H54 (cell line): Measurements from ENCODE around the gene GPR35.

Experiments used
- DNase-seq: peaks from one replicate; pipeline ENCODE4 v3.0.0; 2011; ENCODE audit warnings: low spot score, mixed read lengths; ENCODE audit not compliant: insufficient read length
- FAIRE-seq: peaks from 3 replicates; lab custom pipeline; 2011; peaks lifted over from hg19 to GRCh38; lab: Jason Lieb, UNC
- POLR2A ChIP-seq: IDR thresholded peaks from 2 replicates; pipeline ENCODE4 v1.6.1; 2011; ENCODE audit warnings: low read depth, mild to moderate bottlenecking, low read length

Gene GPR35

DNA sequence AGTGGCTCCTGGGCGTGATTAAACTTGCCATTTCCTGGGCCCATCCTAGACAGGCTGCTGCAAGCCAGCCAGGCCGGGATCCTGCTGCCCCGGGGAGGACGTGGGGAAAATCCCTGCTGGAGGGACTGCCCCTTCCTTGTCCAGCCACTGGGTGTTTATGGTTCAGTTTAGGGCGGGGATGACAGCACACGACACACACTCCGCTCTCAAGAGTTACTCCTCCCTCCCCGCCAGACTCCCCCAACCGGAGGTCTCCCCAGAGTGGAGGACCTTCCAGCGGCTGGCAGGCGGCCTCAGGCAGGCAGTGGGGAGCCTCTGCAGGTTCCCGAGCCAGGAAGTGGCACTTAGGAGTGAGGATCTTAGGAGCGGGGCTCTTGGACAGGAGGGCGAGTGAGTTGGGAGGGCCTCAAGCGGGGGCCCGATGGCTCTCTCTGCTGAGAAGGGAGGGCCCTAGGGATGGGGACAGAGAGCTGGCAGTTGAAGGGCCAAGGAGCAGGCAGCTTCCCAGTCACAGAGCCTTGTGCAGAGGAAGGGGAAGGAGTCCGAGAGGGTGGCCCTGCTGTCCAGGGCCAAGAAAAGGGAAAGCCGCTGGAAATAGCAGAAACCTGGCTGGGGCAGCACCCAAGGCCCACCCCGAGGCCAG is 5.7 kb upstream of the GPR35 start:
- FAIRE-seq (no peak), DNase-seq (no peak)
- no peak for TF ChIP-seq POLR2A

DNA sequence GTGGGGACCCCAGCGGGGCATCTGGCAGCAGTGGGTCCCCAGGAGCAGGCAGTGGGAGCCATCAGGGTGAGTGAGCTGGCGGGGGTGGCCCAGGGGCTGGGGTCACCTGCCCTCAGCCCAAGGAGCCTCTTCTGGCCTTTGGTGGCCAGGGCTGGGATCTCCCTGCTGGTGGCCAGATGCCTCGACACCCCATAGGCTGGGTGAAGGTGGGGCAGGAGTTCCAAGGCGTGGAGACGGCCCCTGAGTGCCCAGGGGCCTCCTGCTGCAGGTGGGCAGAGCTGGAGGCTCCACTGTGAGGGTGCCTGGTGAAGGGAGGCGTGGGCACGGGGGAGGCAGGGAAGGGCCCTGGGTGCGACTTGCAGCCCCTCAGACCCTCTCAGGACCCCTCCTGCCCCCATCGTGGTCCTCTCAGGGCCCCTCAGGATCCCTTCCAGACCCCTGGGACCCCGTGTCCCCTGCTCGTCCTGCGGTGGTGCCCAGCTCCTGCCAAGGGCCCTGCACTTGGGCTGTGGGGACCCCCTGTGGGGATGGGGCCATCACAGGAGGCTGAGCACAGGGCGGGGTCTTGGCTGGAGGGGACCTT is 5.0 kb upstream of the GPR35 start:
- DNase-seq (no peak), FAIRE-seq (no peak)
- TF ChIP-seq POLR2A = no peak

DNA sequence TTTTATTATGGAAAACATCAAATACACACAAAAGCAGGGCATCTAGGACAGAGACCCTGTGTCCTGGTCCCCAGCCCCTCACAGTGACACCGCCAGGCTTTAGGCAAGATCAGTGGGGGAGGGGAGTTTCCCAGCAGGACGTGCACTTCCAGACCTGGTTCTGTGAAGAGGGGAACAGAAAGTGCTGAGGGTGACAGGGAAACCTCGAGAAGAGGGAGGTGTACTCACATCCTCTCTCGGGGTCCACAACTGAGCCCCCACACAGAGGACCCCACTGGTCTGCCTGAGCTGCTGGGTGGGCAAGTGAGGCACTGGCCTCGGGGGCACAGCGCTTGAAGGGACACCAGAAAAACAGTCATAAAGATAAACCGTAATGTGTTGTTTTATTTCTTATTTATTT is 4.4 kb upstream of the GPR35 start:
- FAIRE-seq (no peak), DNase-seq (no peak)
- TF ChIP-seq POLR2A = no peak

DNA sequence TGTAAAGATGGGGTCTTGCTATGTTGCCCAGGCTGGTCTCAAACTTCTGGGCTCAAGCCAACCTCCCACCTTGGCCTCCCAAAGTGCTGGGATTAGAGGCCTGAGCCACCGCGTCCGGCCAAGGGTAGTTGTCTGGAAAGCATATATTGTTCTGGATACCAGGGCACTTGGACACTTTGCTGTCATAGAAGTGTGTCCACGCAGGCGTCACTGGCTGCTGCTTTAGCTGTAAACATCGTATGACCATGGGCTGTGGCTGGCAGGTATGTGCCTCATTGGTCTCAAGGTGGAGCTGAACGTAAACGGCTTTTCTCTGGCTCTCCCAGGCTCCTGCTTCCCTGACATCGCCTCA is 3.2 kb upstream of the GPR35 start:
- FAIRE-seq = no peak
- TF ChIP-seq POLR2A = no peak

DNA sequence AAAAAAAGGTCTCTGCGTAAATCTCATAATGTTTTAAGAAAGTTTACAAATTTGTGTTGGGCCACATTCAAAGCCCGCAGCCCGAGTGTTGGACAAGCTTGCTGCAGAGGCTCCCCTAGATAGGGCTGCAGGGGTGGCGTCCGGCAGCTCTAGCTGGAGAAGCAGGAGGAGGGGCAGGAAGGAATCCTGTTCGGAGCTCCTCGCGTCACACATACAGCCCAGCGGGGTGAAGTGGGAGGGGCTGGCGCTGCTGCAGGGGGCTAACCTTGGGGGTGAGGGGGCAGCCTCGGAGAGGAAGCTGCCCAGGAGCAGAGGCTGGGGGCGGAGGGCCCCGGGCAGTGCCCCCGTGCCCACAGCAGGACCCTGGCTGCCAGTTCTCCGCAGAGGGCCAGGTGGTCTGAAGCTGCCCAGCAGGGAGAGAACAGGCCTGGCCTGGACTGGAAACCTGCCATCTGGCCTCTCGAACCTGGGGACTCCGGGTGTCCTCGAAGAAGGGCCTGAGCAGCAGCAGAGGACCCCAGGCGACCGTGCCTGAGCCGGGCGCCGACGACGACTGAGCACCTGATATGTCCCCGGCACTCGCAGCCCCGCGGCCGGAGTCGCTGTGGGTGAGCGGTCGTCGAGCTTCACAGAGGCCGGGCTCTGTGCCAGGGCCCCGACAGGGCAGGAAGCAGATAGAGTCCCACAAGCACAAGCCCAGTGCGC is 2.6 kb upstream of the GPR35 start:
- DNase-seq = no peak
- no peak for TF ChIP-seq POLR2A
- FAIRE-seq = no peak

More for the DNA sequence above, 3.2 kb upstream of the GPR35 start:
- DNase-seq = no peak

DNA sequence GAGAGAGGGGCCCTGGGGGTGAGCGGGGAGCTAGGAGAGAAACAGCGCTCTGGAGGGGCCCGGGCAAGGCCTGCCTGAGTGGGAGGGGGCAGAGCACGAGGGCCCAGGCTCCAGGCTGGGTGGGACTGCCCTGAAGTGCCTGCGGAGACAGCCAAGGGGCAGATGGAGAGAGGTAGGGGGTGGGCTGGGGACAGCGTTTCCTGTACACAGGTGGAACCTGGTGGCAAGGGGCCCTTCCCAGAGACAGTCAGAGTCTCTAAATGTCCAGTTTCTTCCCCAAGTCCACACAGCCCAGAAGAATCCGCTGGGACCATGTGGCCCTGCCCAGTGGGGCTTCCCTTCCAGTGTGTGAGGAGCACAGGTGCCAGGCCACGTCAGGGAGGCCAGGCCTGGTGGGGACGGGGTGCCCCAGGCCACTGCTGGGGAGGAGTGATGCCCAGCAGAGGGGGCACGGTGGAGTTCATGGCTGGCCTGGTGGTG is 1.7 kb upstream of the GPR35 start:
- FAIRE-seq (no peak), DNase-seq (no peak)

DNA sequence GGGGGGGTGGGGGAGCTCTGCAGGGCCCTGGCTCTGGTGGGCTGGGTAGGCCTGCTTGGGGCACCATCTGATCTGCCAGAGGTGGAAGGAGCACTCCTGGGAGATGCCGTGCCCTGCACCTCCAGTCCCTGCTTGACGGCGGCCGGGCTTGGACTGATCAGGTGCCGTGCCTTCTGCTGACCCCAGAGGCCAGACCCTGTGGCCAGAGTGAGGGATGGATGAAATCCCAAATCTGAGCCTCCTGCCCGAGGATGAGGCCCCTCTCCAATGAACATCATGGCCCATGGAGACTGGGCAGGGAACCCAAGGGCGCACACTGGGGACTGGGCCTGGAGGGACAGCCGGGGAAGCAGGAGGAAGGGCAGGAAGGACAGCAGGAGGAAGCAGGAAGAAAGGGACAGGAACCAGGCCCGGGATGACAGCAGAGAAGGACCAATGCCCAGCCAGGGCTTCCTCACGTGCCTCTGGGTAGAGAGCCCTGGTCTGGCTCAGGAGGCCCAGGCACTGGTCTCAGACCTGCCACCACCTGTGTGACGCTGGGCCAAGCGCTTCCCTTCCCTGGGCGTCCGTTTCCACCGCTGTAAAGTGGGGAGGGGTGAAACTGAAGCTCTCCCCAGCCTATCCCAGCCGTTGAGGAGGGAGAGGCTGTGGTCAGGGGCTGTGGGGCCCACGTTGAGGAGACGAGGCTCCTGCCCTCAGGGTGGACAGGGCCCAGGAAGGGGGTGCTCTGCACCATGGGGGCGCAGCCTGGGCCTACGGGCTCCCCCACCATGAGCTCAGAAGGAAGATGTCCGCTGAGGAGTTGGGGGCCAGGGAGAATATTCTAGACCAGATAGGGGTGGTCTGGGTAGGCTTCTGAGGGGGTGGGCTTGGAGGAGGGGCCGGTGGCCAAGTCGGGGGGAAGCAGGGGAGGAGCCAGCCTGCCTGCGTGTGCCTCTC is 1.0 kb upstream of the GPR35 start:
- no peak for FAIRE-seq

More for the DNA sequence above, 1.7 kb upstream of the GPR35 start:
- no peak for TF ChIP-seq POLR2A

DNA sequence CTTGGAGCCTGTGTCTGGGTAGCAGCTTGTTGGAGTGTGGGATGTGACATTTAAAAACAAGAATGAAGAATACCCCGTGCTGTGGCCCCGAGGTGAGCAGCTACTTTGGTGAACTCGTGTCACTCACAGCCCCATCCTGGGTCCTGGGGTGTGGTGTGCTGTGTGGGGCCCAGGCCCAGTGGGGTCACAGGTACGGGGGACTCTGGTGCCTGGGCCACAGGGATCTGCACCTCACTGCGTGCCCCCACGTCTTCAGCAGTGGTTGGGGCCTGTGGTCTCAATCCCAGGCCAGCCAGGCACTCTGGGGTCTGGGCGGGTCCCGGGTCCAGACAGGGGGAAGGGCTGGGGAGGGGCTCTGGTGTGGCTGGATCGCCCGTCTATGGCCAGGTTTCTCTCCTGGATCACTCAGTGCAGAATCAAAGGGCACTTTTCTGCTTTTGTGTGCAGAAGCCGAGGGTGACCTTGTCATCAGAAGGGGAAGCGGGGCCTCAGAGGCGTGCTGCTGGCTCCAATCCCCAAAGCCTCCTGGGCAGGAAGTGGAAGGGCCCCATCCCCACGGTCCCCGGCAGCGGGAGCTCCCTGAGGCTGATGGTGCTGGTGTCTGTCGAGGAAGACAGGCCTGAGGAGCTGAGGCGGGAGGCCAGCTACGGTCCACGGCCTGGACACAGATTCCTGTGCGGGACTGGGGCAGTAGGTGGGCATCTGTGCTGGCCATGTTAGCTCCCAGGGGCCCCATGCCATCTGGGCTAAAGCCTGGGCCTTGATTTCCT is 1.4 kb downstream of the GPR35 start:
- DNase-seq = no peak
- TF ChIP-seq POLR2A = no peak
- no peak for FAIRE-seq

More for the DNA sequence above, 1.0 kb upstream of the GPR35 start:
- TF ChIP-seq POLR2A = no peak
- no peak for DNase-seq

DNA sequence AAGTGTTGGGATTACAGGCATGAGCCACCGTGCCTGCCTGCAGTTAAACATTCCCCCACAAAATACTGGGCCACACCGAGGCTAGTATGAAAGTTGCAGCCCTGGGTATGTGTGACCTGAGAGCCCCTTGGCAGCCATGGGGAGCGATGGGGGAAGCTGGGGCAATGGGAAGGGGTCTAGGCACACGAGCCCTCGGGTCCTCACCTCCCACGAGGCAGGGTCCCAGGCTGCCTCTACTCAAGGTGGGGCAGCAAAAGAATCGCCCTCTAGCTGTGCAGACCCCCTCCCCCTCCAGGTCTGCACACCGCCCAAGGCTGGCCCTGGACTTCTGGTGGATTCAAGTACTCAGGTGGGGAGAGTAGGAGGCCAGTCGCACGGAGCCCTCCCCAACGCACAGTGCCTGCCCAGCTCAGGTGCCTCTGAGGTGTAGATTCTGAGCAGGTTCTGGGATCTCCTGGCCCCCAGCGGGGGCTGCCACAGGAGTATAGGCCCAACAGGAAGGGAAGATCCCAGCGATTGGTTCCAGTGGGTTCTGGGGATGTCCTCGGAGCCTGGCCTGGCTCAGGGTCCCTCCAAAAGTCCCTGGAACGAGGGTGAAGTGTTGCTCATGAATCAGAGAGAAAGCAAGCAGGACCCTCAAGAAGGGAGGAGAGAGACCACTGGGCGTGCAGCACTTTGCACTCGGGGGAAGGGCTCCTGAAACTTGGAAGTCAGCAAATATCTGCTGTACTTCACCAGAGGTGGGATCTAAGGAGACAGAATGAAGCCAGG is 2.6 kb downstream of the GPR35 start:
- DNase-seq (no peak), FAIRE-seq (no peak)
- no peak for TF ChIP-seq POLR2A

DNA sequence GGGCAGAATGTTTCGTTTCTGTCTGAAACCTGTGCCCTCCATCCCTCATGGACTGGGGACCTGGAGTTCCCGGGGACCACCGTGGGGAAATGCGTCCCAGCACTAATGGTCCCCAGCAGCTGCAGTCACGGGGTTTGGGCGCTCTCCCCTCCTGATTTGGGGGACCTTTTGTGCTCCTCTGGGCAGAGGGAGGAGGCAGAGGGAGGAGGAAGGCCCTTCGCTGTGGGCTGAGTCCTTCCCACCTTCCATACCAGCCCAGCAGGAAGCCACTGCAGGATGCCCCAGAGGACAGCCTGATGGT is 3.2 kb downstream of the GPR35 start:
- DNase-seq (no peak), FAIRE-seq (no peak)
- no peak for TF ChIP-seq POLR2A

DNA sequence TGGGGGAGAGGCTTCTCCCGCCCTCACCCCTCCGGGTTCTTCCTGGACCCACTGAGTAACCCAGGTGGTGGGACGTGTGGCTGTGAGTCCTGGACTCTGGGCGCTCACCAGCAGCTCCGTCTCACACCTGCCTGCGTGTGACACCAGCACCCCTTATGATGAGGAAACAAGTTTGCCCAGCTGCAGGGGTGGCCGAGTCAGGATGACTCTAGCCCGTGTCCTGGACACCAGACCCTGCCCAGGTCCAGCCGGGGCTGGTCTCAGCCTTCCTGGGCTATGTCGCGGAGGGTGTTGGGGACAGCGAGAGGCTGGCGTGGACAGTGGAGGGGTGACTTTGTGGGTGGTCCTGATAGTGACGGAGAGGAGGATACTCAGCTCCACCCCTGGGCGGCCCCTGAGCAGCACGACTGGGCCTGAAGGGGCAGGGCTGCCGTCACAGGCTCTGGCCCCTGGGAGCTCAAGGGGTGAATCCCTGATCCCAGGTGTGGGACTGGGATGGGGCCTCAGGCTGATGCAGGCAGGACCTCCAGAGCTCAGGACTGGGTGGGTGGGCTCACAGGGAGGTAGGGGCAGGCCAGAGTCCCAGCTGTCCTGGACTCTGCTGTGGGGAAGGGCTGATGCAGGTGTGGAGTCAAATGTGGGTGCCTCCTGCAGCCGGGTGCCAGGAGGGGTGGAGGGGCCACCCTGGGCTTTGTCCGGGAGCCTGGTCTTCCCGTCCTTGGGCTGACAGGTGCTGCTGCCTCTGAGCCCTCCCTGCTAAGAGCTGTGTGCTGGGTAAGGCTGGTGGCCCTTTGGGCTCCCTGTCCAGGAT is 3.7 kb downstream of the GPR35 start:
- no peak for TF ChIP-seq POLR2A
- FAIRE-seq = no peak
- DNase-seq = no peak

DNA sequence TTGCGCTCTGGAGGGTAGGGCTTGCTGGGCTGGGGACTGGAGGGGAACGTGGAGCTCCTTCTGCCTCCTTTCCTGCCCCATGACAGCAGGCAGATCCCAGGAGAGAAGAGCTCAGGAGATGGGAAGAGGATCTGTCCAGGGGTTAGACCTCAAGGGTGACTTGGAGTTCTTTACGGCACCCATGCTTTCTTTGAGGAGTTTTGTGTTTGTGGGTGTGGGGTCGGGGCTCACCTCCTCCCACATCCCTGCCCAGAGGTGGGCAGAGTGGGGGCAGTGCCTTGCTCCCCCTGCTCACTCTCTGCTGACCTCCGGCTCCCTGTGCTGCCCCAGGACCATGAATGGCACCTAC is 4.3 kb downstream of the GPR35 start:
- DNase-seq = no peak
- no peak for FAIRE-seq
- no peak for TF ChIP-seq POLR2A
